NCI-H446 treated with DMSO at 0.1 percent for 48 hours (cell line): Measurements from ENCODE around the gene NSMF.

Source experiments
- DNase-seq: peaks from one replicate; lab custom pipeline; 2025; lab: John Stamatoyannopoulos, UW

Gene NSMF

GRCh38 chr9:137447722-137448601 lies 11.2 kb downstream of the NSMF start:
- no peak for DNase-seq

DNA sequence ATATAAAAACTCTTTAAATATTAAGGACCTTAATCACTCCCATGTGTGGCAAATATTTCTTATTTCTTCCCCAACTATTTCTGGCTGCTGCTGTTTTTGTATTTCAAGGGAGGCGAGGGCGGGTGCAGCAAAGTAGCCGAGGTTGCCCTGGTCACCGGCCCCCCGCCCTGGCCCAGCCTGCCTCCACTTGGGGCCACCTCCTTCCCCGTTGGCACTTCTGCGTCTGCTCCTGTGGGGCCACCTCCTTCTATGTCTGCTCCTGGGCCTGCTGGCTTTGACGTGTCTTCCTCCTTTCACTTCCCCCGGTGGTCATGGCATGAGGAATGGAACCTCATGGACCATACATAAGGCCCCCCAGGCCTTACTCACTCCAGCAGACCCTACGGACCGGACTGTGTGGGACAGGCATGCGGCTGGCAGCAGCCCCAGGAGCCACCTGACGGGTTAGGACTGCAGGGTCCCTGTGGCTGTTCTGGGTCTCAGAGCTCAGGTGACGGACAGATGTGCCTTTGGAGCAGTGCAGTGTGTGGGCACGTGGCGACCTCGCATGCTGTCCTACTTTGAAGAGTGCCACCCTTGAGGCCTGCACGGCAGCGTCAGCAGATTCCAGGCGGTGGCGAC lies 12.2 kb downstream of the NSMF start:
- no peak for DNase-seq

GRCh38 chr9:137445930-137446431 lies 13.2 kb downstream of the NSMF start:
- no peak for DNase-seq

DNA sequence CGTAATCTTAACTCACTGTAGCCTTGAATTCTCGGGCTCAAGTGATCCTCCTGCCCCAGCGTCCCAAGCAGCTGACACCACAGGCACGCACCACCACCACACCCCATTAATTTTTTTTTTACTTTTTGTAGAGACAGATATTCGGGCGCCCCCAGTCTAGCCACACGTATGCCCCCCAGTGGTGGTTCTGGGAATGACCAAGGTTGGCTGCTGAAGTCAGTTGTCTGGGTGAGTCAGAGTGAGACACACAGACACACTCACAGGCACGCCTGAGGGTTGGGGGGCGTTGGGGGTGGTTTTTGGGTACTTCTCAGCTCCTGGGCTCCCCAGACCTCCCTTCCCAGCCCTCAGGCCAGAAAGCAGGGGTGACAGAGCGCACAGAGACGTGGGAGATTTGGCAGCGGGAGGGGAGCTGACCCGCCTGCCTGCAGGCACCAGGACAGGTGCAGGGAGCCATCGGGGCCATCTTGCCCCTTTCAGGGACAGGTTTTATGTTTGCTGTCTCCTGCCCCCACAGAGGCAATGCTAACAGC lies 13.8 kb downstream of the NSMF start:
- DNase-seq = no peak

DNA sequence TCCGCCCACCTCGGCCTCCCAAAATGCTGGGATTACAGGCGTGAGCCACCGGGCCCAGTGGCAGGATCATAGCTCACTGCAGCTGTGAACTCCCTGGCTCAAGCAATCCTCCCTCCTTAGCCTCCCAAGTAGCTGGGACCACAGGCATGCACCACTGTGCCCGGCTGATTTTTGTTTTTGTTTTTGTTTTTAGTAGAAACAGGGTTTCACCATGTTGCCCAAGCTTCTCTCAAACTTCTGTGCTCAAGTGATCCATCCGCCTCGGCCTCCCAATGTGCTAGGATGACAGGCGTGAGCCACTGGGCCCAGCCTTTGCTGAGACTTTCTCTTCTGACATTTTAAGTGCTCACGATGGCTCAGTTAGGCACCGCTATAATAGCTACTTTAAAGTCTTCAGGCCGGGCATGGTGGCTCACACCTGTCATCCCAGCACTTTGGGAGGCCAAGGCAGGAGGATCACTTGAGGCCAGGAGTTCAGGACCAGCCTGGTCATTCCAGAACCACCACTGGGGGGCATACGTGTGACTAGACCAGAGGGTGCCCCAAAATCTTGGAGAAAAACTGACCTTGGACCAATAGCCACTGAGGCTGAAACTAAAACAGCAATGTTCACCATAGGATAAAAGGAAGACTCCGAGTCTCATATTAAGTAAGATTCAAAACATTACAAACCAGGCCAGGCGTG lies 14.9 kb downstream of the NSMF start:
- DNase-seq = no peak

- no peak for DNase-seq
Observed at GRCh38 chr9:137441935-137442321, 17.2 kb downstream of the NSMF start.

DNA sequence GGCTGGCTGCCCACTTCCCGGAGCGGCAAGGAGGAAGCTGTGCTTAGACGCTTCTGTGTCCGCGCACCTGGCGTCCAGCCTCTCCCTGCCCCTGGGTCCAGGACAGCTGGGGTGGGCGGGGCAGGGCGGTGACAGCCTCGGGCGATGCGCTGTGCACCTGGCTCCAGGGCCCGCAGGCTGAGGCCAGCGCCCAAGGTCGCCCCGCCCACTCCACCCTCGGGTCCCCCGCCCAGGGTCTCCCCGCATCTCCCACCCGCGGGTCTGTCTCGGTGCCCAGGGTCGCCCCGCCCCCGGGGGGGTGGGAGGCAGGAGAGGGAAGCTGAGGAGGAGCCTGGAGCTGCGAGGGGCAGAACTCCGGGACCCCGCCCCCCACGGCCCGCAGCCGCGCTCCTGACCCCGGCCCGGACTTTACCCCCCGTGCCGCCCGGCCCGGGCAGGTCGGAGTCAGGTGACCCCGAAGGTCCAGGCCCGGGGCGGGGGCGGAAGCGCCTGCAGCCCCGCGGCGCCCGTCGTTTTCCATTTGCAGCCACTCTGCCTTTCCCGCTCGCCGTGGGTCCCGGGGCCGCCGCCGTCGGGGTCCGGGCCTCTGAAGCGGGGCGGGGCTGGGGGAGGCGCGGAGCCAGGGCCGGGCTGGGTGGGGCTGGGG lies 17.7 kb downstream of the NSMF start, which contains the start of gene ENTPD8:
TSS of gene ENTPD8 (minus strand) at position 69 of the 646 bp plus-strand sequence. CDS start 3,072 bp downstream, outside the sequence.
- DNase-seq = no peak

- no peak for DNase-seq
Observed at GRCh38 chr9:137439158-137439714, 19.9 kb downstream of the NSMF start.

DNA sequence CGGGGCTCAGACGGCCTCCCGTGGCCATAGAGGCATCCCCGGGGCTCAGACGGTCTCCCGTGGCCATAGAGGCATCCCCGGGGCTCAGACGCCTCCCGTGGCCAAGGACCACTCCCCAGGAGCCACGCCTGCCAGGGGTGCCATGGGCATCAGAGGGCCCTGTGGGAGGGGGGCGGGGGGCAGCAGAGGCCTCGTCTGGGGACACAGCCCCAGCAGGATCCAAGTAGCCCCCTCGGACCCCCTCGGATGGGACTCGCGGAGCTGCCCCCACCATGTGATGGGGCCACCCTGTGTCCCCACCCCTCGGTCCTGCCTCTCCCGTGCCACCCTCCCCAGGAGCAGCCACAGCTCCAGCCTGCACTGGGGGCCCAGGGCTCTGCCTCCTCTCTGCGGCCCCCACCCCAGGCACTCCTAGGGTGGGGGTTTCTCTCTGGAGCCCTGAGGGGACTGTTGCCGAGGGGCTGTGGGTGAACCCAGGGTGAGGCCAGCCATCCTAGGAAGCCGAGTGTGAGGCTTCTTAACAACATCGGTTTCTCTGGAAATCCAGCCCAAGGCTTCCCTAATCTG lies 20.5 kb downstream of the NSMF start:
- DNase-seq = no peak

- no peak for DNase-seq
Observed at GRCh38 chr9:137437691-137438590, 21.2 kb downstream of the NSMF start.

DNA sequence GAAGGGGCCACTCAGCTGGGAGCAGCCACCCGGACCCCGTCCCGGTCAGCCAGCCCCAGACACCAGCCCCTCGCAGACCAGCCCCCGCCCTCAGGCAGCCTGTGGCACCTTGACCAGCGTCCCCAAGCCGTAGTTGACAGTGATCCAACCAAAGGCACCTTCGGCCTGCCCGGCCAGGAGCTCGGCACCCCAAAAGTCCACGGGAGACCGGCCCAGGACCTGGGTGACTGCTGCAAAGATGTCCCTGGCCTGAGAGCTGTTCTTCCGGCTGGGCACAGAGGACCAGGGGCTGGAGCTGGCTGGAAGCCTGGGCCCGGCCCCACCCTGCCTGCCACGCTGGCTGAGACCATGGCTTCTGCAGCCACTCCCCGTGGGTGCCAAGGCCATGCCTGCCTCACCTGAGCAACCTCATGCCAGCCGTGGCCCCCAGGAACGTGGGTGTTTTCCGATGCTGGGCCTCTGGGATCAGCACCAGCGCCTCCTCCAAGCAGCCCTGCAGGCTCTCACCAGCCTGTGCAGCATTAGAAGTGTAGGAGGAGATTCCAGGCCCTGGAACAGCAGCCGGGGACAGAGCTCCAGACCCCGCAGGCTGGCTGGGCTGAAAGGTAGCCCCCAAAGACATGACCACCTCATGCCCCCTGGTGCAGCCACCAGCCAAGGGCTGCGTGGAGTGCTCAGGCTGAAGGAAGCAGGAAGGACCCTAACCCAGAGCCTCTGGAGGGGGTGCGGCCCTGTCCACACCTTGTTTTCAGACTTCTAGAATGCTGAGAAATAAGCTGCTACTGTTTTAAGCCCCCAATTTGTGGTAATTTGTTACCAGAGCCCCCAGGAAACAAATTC lies 22.2 kb downstream of the NSMF start:
- no peak for DNase-seq

DNA sequence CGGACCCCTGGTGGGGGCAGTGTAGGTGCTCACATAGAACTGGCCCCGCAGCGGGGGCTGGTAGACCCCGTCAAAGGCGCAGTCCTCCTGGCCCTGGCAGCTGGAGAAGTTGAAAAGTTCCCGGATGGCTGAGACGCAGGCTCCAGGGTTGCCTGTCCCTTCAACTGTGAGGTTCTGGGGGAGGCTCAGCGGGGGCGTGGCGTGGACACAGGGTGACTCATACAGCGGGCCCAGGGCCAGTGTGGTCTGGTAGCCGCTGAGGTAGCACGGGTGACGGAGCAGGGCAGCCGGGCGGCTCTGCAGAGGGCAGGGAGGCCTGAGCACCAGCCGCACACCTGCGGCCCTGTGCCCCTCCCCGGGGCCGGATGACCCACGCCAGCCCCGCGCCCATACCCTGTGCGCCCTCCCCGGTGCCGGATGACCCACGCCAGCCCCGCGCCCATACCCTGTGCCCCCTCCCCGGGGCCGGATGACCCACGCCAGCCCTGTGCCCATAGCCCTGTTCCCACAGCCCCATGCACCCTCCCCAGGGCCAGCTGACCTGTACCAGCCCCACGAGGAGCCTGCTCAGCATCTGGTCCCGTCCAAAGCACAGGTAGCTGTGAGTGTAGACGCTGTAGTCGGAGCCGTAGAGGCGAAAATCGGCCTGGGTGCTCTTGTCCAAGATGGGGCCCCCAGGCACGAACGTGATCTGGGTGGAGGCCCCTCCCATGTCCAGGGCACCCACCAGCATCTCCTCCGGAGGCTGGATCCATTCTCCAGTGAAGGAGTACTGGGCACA lies 23.0 kb downstream of the NSMF start:
- DNase-seq = no peak

GRCh38 chr9:137435381-137435891 lies 23.7 kb downstream of the NSMF start:
- no peak for DNase-seq

GRCh38 chr9:137434498-137435380 lies 24.4 kb downstream of the NSMF start:
- no peak for DNase-seq

DNA sequence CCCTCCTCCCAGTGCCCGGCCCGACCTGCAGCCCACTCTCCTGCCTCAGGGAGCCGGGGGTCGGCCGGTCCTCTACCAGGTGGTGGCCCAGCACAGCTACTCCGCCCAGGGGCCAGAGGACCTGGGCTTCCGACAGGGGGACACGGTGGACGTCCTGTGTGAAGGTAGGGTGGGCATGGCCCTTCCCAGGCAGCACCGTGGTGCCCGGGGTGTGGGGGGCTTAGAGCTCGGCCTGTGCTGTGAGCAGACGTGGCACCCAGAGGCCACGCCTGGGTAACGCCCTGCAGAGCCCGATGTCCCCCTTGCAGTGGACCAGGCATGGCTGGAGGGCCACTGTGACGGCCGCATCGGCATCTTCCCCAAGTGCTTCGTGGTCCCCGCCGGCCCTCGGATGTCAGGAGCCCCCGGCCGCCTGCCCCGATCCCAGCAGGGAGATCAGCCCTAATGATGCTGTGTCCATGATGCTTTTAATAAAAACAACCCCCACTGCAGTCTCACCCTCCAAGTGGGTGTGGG lies 25.2 kb downstream of the NSMF start:
- no peak for DNase-seq

GRCh38 chr9:137433349-137433915 lies 25.7 kb downstream of the NSMF start:
- no peak for DNase-seq
